Trophoblast cell (in vitro differentiated cells and primary cell): ENCODE data around the gene RRAGD.

Experiments
- DNase-seq, 2 donors: peaks; one replicate each; pipeline ENCODE4 v3.0.0-alpha.2; 2016
- H2AFZ ChIP-seq: 2 replicates; pipeline ENCODE4 v1.6.1; 2013; ENCODE audit warnings: low read length, moderate library complexity, mild to moderate bottlenecking; ENCODE audit not compliant: insufficient read depth, poor library complexity
- H2AK5ac ChIP-seq: 2 replicates; pipeline ENCODE4 v1.6.1; 2013; ENCODE audit warnings: mild to moderate bottlenecking, low read length
- H2BK120ac ChIP-seq: 2 replicates; pipeline ENCODE4 v1.6.1; 2013; ENCODE audit warnings: low read length, mild to moderate bottlenecking, moderate library complexity; ENCODE audit not compliant: insufficient read depth, poor library complexity
- H2BK12ac ChIP-seq: 2 replicates; pipeline ENCODE4 v1.6.1; 2013; ENCODE audit warnings: mild to moderate bottlenecking, low read length, moderate library complexity
- H2BK5ac ChIP-seq: 2 replicates; pipeline ENCODE4 v1.6.1; 2013; ENCODE audit warnings: low read length, low read depth, moderate library complexity, mild to moderate bottlenecking; ENCODE audit not compliant: poor library complexity
- H3K14ac ChIP-seq: 2 replicates; pipeline ENCODE4 v1.6.1; 2013; ENCODE audit warnings: mild to moderate bottlenecking, low read length
- H3K18ac ChIP-seq: 2 replicates; pipeline ENCODE4 v1.6.1; 2013; ENCODE audit warnings: mild to moderate bottlenecking, low read length
- H3K23ac ChIP-seq: 2 replicates; pipeline ENCODE4 v1.6.1; 2013; ENCODE audit warnings: low read length
- H3K27ac ChIP-seq: 2 replicates; pipeline ENCODE4 v1.5.1; 2013; ENCODE audit warnings: low read depth, mild to moderate bottlenecking, inconsistent platforms, low read length, moderate library complexity
- H3K27me3 ChIP-seq: 2 replicates; pipeline ENCODE4 v1.6.1; 2013; ENCODE audit warnings: inconsistent platforms, mild to moderate bottlenecking, low read length, moderate library complexity; ENCODE audit not compliant: insufficient read depth
- H3K36me3 ChIP-seq, 2 experiments: 1 replicate in 1 of 2; 2 replicates in 1 of 2; pipeline ENCODE4 v1.6.1; 2013; ENCODE audit warnings: low read length in 2 of 2, mild to moderate bottlenecking in 2 of 2, moderate library complexity in 1 of 2; ENCODE audit not compliant: insufficient read depth in 2 of 2, control insufficient read depth in 1 of 2
- H3K4ac ChIP-seq: 2 replicates; pipeline ENCODE4 v1.6.1; 2013; ENCODE audit warnings: low read depth, mild to moderate bottlenecking, low read length, moderate library complexity
- H3K4me1 ChIP-seq, 2 experiments: 1 replicate in 1 of 2; 2 replicates in 1 of 2; pipeline ENCODE4 v1.6.1; 2013; ENCODE audit warnings: low read length in 2 of 2, mild to moderate bottlenecking in 2 of 2, moderate library complexity in 1 of 2; ENCODE audit not compliant: insufficient read depth in 2 of 2, control insufficient read depth in 1 of 2
- H3K4me2 ChIP-seq: 2 replicates; pipeline ENCODE4 v1.6.1; 2013; ENCODE audit warnings: inconsistent platforms, mild to moderate bottlenecking, low read length, moderate library complexity
- H3K4me3 ChIP-seq: 2 replicates; pipeline ENCODE4 v1.5.1; 2013; ENCODE audit warnings: mild to moderate bottlenecking, low read depth, low read length, inconsistent platforms
- H3K79me1 ChIP-seq: one replicate; pipeline ENCODE4 v1.6.1; 2013; ENCODE audit warnings: low read length
- H3K79me2 ChIP-seq: 2 replicates; pipeline ENCODE4 v1.6.1; 2013; ENCODE audit warnings: low read length, mild to moderate bottlenecking; ENCODE audit not compliant: control insufficient read depth, insufficient read depth, poor library complexity
- H3K9ac ChIP-seq: 2 replicates; pipeline ENCODE4 v1.6.1; 2013; ENCODE audit warnings: mild to moderate bottlenecking, low read length
- H3K9me3 ChIP-seq: 2 replicates; pipeline ENCODE4 v1.6.1; 2013; ENCODE audit warnings: low read depth, mild to moderate bottlenecking, control low read depth, inconsistent platforms, low read length; ENCODE audit not compliant: insufficient read depth
- H4K12ac ChIP-seq: 2 replicates; pipeline ENCODE4 v1.6.1; 2013; ENCODE audit warnings: low read depth, mild to moderate bottlenecking, low read length, moderate library complexity
- H4K8ac ChIP-seq: 2 replicates; pipeline ENCODE4 v1.6.1; 2013; ENCODE audit warnings: low read depth, mild to moderate bottlenecking, low read length, moderate library complexity
- H4K91ac ChIP-seq: one replicate; pipeline ENCODE4 v1.6.1; 2013; ENCODE audit warnings: low read depth, mild to moderate bottlenecking, low read length, moderate library complexity
- WGBS: extraction: QIAGEN DNeasy Blood & Tissue Kit; methylation state at CpG from one replicate; pipeline ENCODE4 v1.1.7; 2013; ENCODE audit warnings: missing lambda C conversion rate; ENCODE audit not compliant: insufficient read length, insufficient coverage; ENCODE audit errors: extremely low coverage; 5-methylcytosine and 5-hydroxymethylcytosine counted together

Gene RRAGD

DNA sequence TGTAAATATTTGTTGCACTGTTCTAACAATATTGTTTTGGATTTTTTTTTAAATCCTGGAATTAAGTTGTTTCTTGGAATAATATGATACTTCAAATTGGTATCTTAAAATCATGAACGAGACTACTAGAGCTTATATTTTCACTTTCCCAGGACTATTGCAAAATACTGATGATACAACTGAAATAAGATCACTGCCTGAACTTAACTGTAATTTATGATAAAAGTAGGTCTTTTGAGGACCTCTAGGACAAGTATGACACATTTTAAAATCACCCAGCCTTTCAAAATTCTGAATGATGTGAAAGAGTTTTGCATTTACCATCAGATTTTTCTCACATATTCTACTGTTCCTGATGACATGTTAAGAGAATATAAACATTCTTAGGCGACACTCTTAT, 50.9 kb downstream of the RRAGD start:
- Histone ChIP-seq H3K36me3 (no peaks in the 10 kb centered on the region), H3K4me1 (no peaks in the 10 kb centered on the region), H3K14ac (no peak overlapping the region), H2BK5ac (no peak overlapping the region), H3K23ac (no peak overlapping the region), H2BK120ac (no peak overlapping the region), H3K4me3 (no peak overlapping the region), H4K91ac (no peak overlapping the region), H2AK5ac (no peak overlapping the region), H4K8ac (no peak overlapping the region), H3K9ac (no peak overlapping the region), H3K27me3 (no peaks in the 10 kb centered on the region), H3K27ac (no peak overlapping the region), H3K4ac (no peak overlapping the region), H4K12ac (no peak overlapping the region), H3K9me3 (no peaks in the 10 kb centered on the region), H3K4me2 (no peak overlapping the region), H3K18ac (no peak overlapping the region), H3K79me2 (no peaks in the 10 kb centered on the region), H3K79me1 (no peaks in the 10 kb centered on the region), H2AFZ (no peak overlapping the region), H2BK12ac (no peak overlapping the region)
- WGBS, result no CpG with 5 or more reads among the region's 2 CpGs
- DNase-seq, result no peak

DNA sequence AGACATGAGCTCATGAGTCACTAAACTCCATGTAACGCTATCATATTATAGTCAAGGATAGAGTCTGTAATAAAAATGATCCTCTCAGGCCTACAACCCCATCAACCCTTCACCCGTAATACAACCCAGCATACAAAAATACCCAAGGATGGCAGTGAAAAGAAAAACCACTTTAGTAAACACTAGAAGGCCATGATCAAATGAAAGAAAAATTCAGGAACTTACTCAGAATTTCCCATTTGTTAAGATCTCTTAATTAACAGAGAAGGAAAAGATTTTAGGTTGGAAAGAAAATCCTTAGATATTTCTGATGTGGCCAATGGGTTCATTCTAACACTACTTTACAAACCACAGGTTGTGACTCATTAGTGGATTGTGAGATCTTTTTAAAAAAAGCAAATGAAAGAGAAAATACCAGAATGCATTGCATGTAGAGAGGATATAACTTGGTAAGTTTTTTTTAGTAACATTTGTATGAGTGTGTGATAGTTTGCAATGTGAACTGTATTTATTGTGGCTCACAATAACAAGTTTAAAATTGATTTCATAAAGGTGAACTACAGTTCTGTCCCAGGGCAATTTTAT, 51.6 kb downstream of the RRAGD start:
- Histone ChIP-seq H3K27me3 (no peaks in the 10 kb centered on the region), H2AK5ac (no peak overlapping the region), H3K9me3 (no peaks in the 10 kb centered on the region), H3K18ac (no peak overlapping the region), H3K4me3 (no peak overlapping the region), H3K27ac (no peak overlapping the region), H3K4me1 (no peaks in the 10 kb centered on the region), H2BK120ac (no peak overlapping the region), H3K23ac (no peak overlapping the region), H3K9ac (no peak overlapping the region), H4K12ac (no peak overlapping the region), H4K91ac (no peak overlapping the region), H2AFZ (no peak overlapping the region), H2BK12ac (no peak overlapping the region), H3K4me2 (no peak overlapping the region), H3K79me2 (no peaks in the 10 kb centered on the region), H3K14ac (no peak overlapping the region), H3K36me3 (no peaks in the 10 kb centered on the region), H4K8ac (no peak overlapping the region), H3K79me1 (no peaks in the 10 kb centered on the region), H2BK5ac (no peak overlapping the region), H3K4ac (no peak overlapping the region)
- DNase-seq, result no peak
- WGBS, result no CpG with 5 or more reads among the region's 2 CpGs

DNA sequence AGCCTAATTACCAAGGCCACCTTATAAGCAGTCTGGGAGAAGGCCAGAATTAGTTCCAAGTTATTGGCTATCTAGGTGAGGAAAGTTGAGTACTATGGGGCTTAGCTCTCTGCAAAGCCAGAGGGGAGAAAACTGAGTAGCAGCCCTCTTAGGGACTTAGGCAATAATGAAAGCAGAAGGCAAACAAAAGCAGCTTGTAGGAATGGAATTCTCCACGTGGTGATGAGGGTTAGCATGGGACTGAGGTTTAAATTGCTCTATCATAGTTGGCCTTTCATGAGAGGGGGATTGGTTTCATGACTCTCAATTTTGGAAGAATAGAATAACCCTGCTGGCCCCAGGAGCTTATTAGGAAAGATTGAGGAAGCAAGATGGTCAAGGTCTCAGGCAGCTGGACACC, 52.5 kb downstream of the RRAGD start:
- Histone ChIP-seq H3K79me1 (no peaks in the 10 kb centered on the region), H3K9ac (no peak overlapping the region), H2BK120ac (no peak overlapping the region), H2AFZ (no peak overlapping the region), H3K18ac (no peak overlapping the region), H3K4me3 (no peak overlapping the region), H2BK12ac (no peak overlapping the region), H3K4me2 (no peak overlapping the region), H3K27ac (no peak overlapping the region), H3K14ac (no peak overlapping the region), H3K9me3 (no peaks in the 10 kb centered on the region), H4K91ac (no peak overlapping the region), H4K8ac (no peak overlapping the region), H2BK5ac (no peak overlapping the region), H4K12ac (no peak overlapping the region), H3K4ac (no peak overlapping the region), H3K23ac (no peak overlapping the region), H2AK5ac (no peak overlapping the region), H3K36me3 (no peaks in the 10 kb centered on the region), H3K27me3 (no peaks in the 10 kb centered on the region), H3K4me1 (no peaks in the 10 kb centered on the region), H3K79me2 (no peaks in the 10 kb centered on the region)
- DNase-seq, result no peak
- WGBS, result no CpG with 5 or more reads among the region's 1 CpG

DNA sequence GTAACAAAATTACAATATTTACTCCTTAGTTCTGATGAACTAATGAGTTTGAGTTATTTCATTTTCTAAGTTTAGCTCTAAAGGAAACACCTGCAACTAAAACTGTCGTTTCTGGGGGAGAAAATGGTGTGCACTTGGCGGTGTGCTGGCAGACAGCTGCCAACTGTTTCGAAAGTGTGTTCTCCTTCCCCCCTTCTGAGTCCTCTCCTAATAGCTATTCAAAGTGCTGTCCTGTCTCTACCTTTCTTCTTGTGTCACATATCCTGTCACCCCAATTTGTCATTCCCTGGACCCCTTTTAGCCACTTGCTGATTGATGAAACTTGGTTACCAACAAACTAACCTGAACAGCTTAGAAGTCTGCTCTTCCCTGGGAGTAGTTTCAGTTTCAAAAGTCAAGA, 54.7 kb downstream of the RRAGD start:
- Histone ChIP-seq H3K14ac (no peak overlapping the region), H2BK12ac (no peak overlapping the region), H3K4me3 (no peak overlapping the region), H3K79me1 (peaks cover 8% of the 10 kb centered on the region), H3K4ac (no peak overlapping the region), H2BK5ac (no peak overlapping the region), H3K4me1 (peaks cover 3% of the 10 kb centered on the region in 2 experiments), H3K36me3 (no peaks in the 10 kb centered on the region), H2BK120ac (no peak overlapping the region), H3K4me2 (no peak overlapping the region), H3K27ac (no peak overlapping the region), H4K8ac (no peak overlapping the region), H3K9me3 (no peaks in the 10 kb centered on the region), H3K27me3 (no peaks in the 10 kb centered on the region), H4K91ac (no peak overlapping the region), H3K9ac (no peak overlapping the region), H2AFZ (no peak overlapping the region), H2AK5ac (no peak overlapping the region), H4K12ac (no peak overlapping the region), H3K23ac (no peak overlapping the region), H3K79me2 (peaks cover 8% of the 10 kb centered on the region), H3K18ac (no peak overlapping the region)
- no CpG with 5 or more reads among the region's 3 CpGs for WGBS
- DNase-seq, result no peak
